Lower leg skin (tissue), 3 donors: ENCODE measurements around the gene BMP6.

Experiments
- CTCF ChIP-seq, 3 donors: fragments of 450-650 bp; IDR thresholded peaks; one replicate each; pipeline ENCODE4 v1.5.1; 2016; ENCODE audit warnings: antibody characterized with exemption in 3 of 3, mild to moderate bottlenecking in 3 of 3, moderate library complexity in 2 of 3
- POLR2A ChIP-seq, 2 donors: fragments of 450-650 bp; IDR thresholded peaks; one replicate each; pipeline ENCODE4 v1.6.1; 2016 to 2017; ENCODE audit warnings: antibody characterized with exemption in 2 of 2, mild to moderate bottlenecking in 1 of 2, moderate library complexity in 1 of 2

GRCh38 chr6:7919871-7920270, 194.0 kb downstream of the BMP6 start:
- no peak for TF ChIP-seq CTCF (IDR thresholded peaks at IDR 0.05)
- TF ChIP-seq POLR2A (IDR thresholded peaks at IDR 0.05): no peak
